Cardiac muscle cell (in vitro differentiated cells and primary cell): ENCODE results near the gene TSPAN13. TPM values are rescaled to one million over a fixed set of nuclear protein-coding genes. Genes with fewer than 3 reads are reported as not detected.

ENCODE experiments used
- DNase-seq, 2 donors: peaks; one replicate each; pipeline versions ENCODE4 v3.0.0 to v3.0.0-alpha.2; 2010 to 2017; ENCODE audit warnings: low read depth in 1 of 2, low spot score in 1 of 2
- H3K27ac ChIP-seq: fragments of 200-600 bp; sonication (generic); 2 replicates; pipeline ENCODE4 v1.5.1; 2016
- H3K27me3 ChIP-seq: fragments of 200-600 bp; sonication (generic); 2 replicates; pipeline ENCODE4 v1.6.0; 2016; ENCODE audit warnings: control low read depth
- H3K36me3 ChIP-seq: fragments of 200-600 bp; sonication (generic); 2 replicates; pipeline ENCODE4 v1.5.1; 2016; ENCODE audit warnings: control low read depth
- H3K4me1 ChIP-seq: fragments of 200-600 bp; sonication (generic); 2 replicates; pipeline ENCODE4 v1.8.1; 2017; ENCODE audit warnings: low read depth, mild to moderate bottlenecking, mixed run types
- H3K4me3 ChIP-seq: fragments of 200-600 bp; sonication (generic); 2 replicates; pipeline ENCODE4 v1.5.1; 2016; ENCODE audit warnings: mild to moderate bottlenecking
- H3K9me3 ChIP-seq: fragments of 200-600 bp; sonication (generic); 2 replicates; pipeline ENCODE4 v1.5.1; 2017; ENCODE audit warnings: low read depth, mild to moderate bottlenecking, control low read depth
- CTCF ChIP-seq: IDR thresholded peaks from 2 replicates; pipeline ENCODE4 v1.5.1; 2012; ENCODE audit warnings: low read depth, mild to moderate bottlenecking, low read length
- polyA plus RNA-seq: library from polyadenylated mRNA; unstranded; fragments of >200 nt; fragmentation: Nextera tagmentation; extraction: Ambion mirVana; gene quantifications from 2 replicates; pipeline ENCODE4 v1.2.1, GENCODE V29; 2016
- total RNA-seq: library from RNA; depleted of rRNA; stranded (reverse); fragments of >200 nt; gene quantifications from 2 replicates; pipeline ENCODE4 v1.2.3, GENCODE V29; 2016

TSPAN13 gene
- total and polyA plus RNA-seq, 2 experiments from 2014 or later = 34.2 to 152 TPM

- Histone ChIP-seq H3K4me3 (no peak overlapping the region), H3K27me3 (no peaks in the 10 kb centered on the region), H3K27ac (no peak overlapping the region), H3K36me3 (no peaks in the 10 kb centered on the region), H3K9me3 (no peaks in the 10 kb centered on the region), H3K4me1 (peaks cover 4% of the 10 kb centered on the region)
- DNase-seq = no peak
- TF ChIP-seq CTCF = no peak
Measured at GRCh38 chr7:16724344-16724743, 29.2 kb upstream of the TSPAN13 start.

- Histone ChIP-seq H3K4me1 (no peaks in the 10 kb centered on the region), H3K27ac (no peak overlapping the region), H3K36me3 (no peaks in the 10 kb centered on the region), H3K4me3 (no peak overlapping the region), H3K27me3 (no peaks in the 10 kb centered on the region), H3K9me3 (no peaks in the 10 kb centered on the region)
- DNase-seq = no peak
- TF ChIP-seq CTCF = no peak
Measured at GRCh38 chr7:16726189-16726588, 27.4 kb upstream of the TSPAN13 start.

- TF ChIP-seq CTCF = no peak
- H3K4me1 ChIP-seq = no peaks in the 10 kb centered on the region
- no peaks in the 10 kb centered on the region for H3K9me3 ChIP-seq
- no peak overlapping the region for H3K27ac ChIP-seq
- no peaks in the 10 kb centered on the region for H3K27me3 ChIP-seq
- H3K4me3 ChIP-seq = no peak overlapping the region
- DNase-seq = no peak
- H3K36me3 ChIP-seq = no peaks in the 10 kb centered on the region
Measured at GRCh38 chr7:16727736-16728135, 25.8 kb upstream of the TSPAN13 start.

- no peak overlapping the region for H3K27ac ChIP-seq
- H3K4me3 ChIP-seq = no peak overlapping the region
- no peak for DNase-seq
- no peaks in the 10 kb centered on the region for H3K4me1 ChIP-seq
- no peaks in the 10 kb centered on the region for H3K9me3 ChIP-seq
- no peaks in the 10 kb centered on the region for H3K27me3 ChIP-seq
- no peaks in the 10 kb centered on the region for H3K36me3 ChIP-seq
- TF ChIP-seq CTCF = no peak
Measured at GRCh38 chr7:16728811-16729210, 24.7 kb upstream of the TSPAN13 start.

- H3K4me3 ChIP-seq = no peak overlapping the region
- H3K4me1 ChIP-seq = no peaks in the 10 kb centered on the region
- no peaks in the 10 kb centered on the region for H3K27me3 ChIP-seq
- H3K36me3 ChIP-seq = no peaks in the 10 kb centered on the region
- DNase-seq = no peak
- TF ChIP-seq CTCF = no peak
- H3K27ac ChIP-seq = no peak overlapping the region
- no peaks in the 10 kb centered on the region for H3K9me3 ChIP-seq
Measured at GRCh38 chr7:16729541-16729940, 24.0 kb upstream of the TSPAN13 start.

GRCh38 chr7:16730937-16731336 lies 22.6 kb upstream of the TSPAN13 start:
- no peak overlapping the region for H3K4me3 ChIP-seq
- no peaks in the 10 kb centered on the region for H3K9me3 ChIP-seq
- no peaks in the 10 kb centered on the region for H3K36me3 ChIP-seq
- H3K27me3 ChIP-seq = no peaks in the 10 kb centered on the region
- H3K27ac ChIP-seq = no peak overlapping the region
- H3K4me1 ChIP-seq = peaks cover 10% of the 10 kb centered on the region
- no peak for TF ChIP-seq CTCF
- no peak for DNase-seq
